Right cardiac atrium (tissue), 5 donors: ENCODE measurements around the gene ATG5. TPM values are rescaled to one million over a fixed set of nuclear protein-coding genes. Genes with fewer than 3 reads are reported as not detected.
"Not testable (repeated sequence)": the region's sequence is repeated elsewhere in the genome, so short reads cannot be mapped to it uniquely, and the experiment has no call there.

Experiments
- ATAC-seq, 2 donors: fragments of 200-7000 bp; cut with Tn5 transposase; one replicate each; pipeline versions ENCODE4 v1.8.0 to v1.9.1; 2020; ENCODE audit warnings: moderate library complexity in 2 of 2, mild to moderate bottlenecking in 1 of 2
- DNase-seq, 3 donors: peaks; one replicate each; pipeline ENCODE4 v3.0.0-alpha.2; 2020
- H3K27ac ChIP-seq: one replicate; pipeline ENCODE4 v1.5.1; 2013; ENCODE audit warnings: mild to moderate bottlenecking, low read length, control low read depth, moderate library complexity
- H3K27me3 ChIP-seq: one replicate; pipeline ENCODE4 v1.6.1; 2013; ENCODE audit not compliant: control insufficient read depth, insufficient read depth
- H3K4me1 ChIP-seq: one replicate; pipeline ENCODE4 v1.6.1; 2013; ENCODE audit warnings: low read length; ENCODE audit not compliant: control insufficient read depth, insufficient read depth
- H3K4me3 ChIP-seq: one replicate; pipeline ENCODE4 v1.5.1; 2013; ENCODE audit warnings: low read length, control low read depth
- H3K9me3 ChIP-seq: one replicate; pipeline ENCODE4 v1.6.1; 2013; ENCODE audit warnings: low read length; ENCODE audit not compliant: control insufficient read depth
- WGBS: extraction: QIAGEN DNeasy Blood & Tissue Kit; methylation state at CpG from one replicate; pipeline ENCODE4 v1.1.7; 2013; 5-methylcytosine and 5-hydroxymethylcytosine counted together
- intact Hi-C, 4 donors: fragments of 100-400 bp; cut with DNase I; formaldehyde crosslinking; loops; one replicate each; pipeline versions ENCODE4 v1.11.0 to v1.14.0; 2022 to 2023
- polyA plus RNA-seq: library from polyadenylated mRNA; stranded (reverse); fragments of 200-250 nt; gene quantifications from one replicate; pipeline ENCODE4 v1.2.3, GENCODE V29; 2013
- total RNA-seq, 4 donors: library from RNA; stranded (reverse); fragmentation: NEBNext Ultra II Directional; extraction: Animal tissue kit (Norgen Biotek cat#: 25700); gene quantifications; one replicate each; pipeline ENCODE4 v1.2.1, GENCODE V29; 2021
- donor health status: healthy with polysubstance abuse.
- donor health status: DM: no; HTN: yes; CAD: no.
- donor health status: DM: no; HTN: no; CAD: no.
- donor health status: DM: no; HTN: yes; CAD: no; lungs with severe emphysema.
- donor health status: DM: yes; HTN: yes; CAD: no.

ATG5 gene
- total and polyA plus RNA-seq, 5 donors, result 11.2 to 21.8 (median 20.0) TPM

DNA sequence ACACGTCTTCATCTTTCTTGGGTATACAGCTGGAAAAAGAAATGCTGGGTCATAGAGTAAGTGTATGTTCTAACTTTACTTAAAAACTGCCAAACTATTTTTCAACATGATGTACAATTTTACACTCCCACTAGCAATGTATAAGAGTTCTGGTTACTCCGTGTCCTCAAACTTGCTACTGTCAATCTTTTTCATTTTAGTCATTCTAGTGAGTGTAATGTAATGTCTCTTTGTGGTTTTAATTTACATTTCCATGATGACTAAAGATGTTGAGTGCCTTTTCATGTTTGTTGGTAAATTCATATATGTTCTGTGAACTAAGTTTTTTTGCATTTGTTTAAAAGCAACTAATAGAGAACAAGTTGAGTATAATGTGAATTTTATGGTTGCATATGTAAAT is 43.9 kb downstream of the ATG5 start:
- ATAC-seq (no peak), DNase-seq (no peak)
- H3K4me1 ChIP-seq, result peaks cover 4% of the 10 kb centered on the region
- intact Hi-C loops, result no loop called here
- no peak overlapping the region for H3K27ac ChIP-seq
- H3K27me3 ChIP-seq, result no peaks in the 10 kb centered on the region
- H3K4me3 ChIP-seq, result no peak overlapping the region
- WGBS, result 89% methylated on average over 2 of the region's 2 CpGs
- no peaks in the 10 kb centered on the region for H3K9me3 ChIP-seq

DNA sequence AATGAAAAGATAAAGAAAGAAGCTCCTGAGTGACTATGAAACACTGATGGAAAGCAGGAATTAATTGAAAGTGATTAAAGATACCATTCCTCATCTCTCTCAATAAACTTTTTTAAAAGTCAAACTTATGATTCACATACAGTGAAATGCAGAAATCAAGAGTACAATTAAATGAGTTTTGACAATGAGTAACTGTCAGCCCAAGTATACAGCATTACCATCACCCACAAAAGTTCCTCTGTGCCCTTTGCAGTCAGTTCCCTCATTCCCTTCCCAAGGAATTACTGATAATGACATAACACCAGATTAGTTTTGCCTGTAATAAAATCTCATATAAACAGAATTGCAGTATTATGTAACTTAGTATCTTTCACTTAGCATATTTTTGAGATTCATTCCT is 44.5 kb downstream of the ATG5 start:
- no peaks in the 10 kb centered on the region for H3K9me3 ChIP-seq
- H3K4me3 ChIP-seq, result no peak overlapping the region
- peaks cover 4% of the 10 kb centered on the region for H3K4me1 ChIP-seq
- no peaks in the 10 kb centered on the region for H3K27me3 ChIP-seq
- no peak overlapping the region for H3K27ac ChIP-seq
- intact Hi-C loops, result no loop called here
- no peak for DNase-seq
- no peak for ATAC-seq

DNA sequence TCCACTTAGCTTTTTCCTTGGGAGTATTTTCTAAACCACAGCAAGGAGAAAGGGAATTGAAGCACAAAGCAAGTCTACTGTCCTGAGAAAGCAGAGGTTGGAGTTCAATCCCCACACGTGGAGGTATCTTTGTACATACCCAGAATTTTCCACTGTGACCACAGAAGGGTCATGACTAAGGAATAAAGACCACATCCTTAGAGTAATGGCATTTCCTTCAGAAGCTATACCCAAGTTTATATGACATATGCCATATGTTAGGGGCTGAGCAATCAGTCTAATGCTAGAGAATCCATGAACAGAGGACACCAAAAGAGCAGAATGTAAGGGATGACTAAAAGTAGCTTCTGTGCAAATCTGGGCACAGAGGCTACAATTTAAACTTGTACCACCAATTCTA is 46.4 kb downstream of the ATG5 start:
- intact Hi-C loops, result no loop called here
- WGBS, result 74% methylated on average over 1 of the region's 1 CpG

DNA sequence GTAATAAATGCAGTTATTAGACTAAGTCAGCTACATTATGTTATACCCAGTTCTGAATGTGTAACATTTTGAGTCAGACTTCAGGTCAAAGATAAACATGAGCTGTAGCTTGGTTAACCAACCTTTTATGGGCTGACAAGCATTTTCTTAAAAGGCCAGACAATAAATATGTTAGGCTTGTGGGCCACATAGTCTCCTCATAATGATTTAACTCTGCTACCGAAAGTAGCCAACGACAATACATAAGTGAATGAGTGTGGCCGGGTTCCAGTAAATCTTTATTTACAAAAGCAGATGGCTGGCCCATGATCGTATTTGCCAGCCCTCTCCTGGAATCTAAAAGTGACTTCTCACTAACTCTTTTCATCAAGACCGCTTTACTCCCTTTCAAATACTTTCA is 49.9 kb downstream of the ATG5 start:
- 89% methylated on average over 5 of the region's 5 CpGs for WGBS

More for the DNA sequence above, 46.4 kb downstream of the ATG5 start:
- Histone ChIP-seq H3K4me3 (no peak overlapping the region), H3K9me3 (no peaks in the 10 kb centered on the region), H3K27me3 (no peaks in the 10 kb centered on the region), H3K27ac (no peak overlapping the region), H3K4me1 (no peaks in the 10 kb centered on the region)
- DNase-seq, result no peak
- ATAC-seq, result no peak

DNA sequence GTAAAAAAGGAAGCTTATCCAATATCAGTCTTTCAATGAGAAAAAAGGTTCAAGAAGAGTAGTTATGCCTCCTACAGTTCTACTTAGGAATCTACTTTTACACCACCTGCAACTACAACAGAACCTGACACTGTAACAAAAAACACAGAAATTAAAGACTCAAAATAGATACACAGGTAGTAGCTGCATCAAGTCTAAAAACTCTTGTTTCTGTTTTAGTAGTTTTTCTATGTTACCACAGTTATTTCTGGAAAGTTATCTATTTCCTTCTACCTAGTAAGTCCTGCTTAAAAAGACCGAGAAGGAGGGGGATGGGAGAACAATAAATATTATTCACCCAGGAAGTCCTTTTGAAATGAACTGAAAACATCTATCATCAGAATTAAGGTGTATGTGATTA is 52.5 kb downstream of the ATG5 start:
- H3K27ac ChIP-seq, result no peak overlapping the region
- ATAC-seq (no peak), DNase-seq (no peak)
- 80% methylated on average over 1 of the region's 1 CpG for WGBS
- H3K4me3 ChIP-seq, result no peak overlapping the region
- no peaks in the 10 kb centered on the region for H3K27me3 ChIP-seq
- H3K4me1 ChIP-seq, result no peaks in the 10 kb centered on the region
- no peaks in the 10 kb centered on the region for H3K9me3 ChIP-seq
- intact Hi-C loops, result no loop called here

More for the DNA sequence above, 49.9 kb downstream of the ATG5 start:
- intact Hi-C loops, result no loop called here
- Histone ChIP-seq H3K4me1 (no peaks in the 10 kb centered on the region), H3K4me3 (no peak overlapping the region), H3K9me3 (no peaks in the 10 kb centered on the region), H3K27me3 (no peaks in the 10 kb centered on the region), H3K27ac (no peak overlapping the region)
- no peak for DNase-seq
- no peak for ATAC-seq

DNA sequence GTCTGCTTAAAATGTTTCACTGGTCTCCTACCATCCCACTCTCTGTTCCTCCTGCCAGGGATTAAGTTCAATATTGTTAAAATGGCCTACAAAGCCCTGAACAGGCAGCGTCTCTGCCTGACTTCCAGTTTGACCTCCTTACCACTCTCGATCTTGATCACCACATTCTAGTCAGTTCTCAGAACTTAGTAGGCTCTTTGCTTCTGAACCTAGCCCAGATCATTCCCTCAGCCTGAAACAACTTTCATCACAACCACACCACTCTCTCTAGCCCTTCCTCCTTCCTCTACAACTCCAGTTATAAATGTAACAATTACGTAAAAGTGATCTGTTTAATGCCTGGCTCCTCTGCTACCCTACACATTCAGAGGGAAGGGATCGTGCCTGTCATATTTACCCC is 53.3 kb downstream of the ATG5 start:
- 98% methylated on average over 4 of the region's 4 CpGs for WGBS
- H3K4me3 ChIP-seq, result no peak overlapping the region

DNA sequence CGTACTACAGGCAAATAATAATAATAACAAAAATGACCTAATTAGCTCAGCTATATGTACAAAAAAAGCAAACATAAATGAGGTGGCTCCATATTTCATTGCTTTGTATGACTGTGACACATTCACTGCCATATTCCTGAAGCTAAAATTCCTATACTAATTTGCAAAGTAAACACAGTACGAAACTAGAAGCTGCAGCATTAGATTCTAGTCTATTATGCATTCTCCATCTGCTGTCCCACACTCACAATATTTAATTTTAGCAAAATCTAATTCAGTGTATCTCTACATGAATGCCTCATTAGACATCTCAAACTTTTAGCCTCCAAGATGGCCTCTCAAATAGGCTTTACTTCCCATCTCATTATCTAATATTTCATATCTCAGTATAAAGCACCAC is 55.1 kb downstream of the ATG5 start:
- intact Hi-C loops, result no loop called here
- 89% methylated on average over 2 of the region's 2 CpGs for WGBS
- ATAC-seq, result no peak

More for the DNA sequence above, 53.3 kb downstream of the ATG5 start:
- Histone ChIP-seq H3K4me1 (no peaks in the 10 kb centered on the region), H3K27ac (no peak overlapping the region), H3K9me3 (no peaks in the 10 kb centered on the region), H3K27me3 (no peaks in the 10 kb centered on the region)
- intact Hi-C loops, result no loop called here
- DNase-seq, result no peak
- ATAC-seq, result no peak

DNA sequence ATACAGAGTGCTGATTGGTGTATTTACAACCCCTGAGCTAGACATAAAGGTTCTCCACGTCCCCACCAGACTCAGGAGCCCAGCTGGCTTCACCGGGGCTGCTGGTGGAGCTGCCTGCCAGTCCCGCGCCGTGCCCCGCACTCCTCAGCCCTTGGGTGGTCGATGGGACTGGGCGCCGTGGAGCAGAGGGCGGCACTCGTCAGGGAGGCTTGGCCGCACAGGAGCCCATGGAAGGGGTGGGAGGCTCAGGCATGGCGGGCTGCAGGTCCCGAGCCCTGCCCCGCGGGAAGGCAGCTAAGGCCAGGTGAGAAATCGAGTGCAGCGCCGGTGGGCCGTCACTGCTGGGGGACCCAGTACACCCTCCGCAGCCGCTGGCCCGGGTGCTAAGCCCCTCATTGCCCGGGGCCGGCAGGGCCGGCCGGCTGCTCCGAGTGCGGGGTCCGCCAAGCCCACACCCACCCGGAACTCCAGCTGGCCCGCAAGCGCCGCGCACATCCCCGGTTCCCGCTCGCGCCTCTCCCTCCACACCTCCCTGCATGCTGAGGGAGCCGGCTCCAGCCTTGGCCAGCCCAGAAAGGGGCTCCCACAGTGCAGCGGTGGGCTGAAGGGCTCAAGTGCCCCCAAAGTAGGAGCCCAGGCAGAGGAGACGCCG is 56.2 kb downstream of the ATG5 start:
- H3K9me3 ChIP-seq, ATAC-seq, H3K27ac ChIP-seq, H3K27me3 ChIP-seq, H3K4me1 ChIP-seq, H3K4me3 ChIP-seq, intact Hi-C loops: not testable (repeated sequence)
- peak in 1 of 3 donors; percentile 32 for DNase-seq
- 93% methylated on average over 43 of the region's 43 CpGs for WGBS

More for the DNA sequence above, 55.1 kb downstream of the ATG5 start:
- no peak overlapping the region for H3K27ac ChIP-seq
- no peak for DNase-seq
- H3K9me3 ChIP-seq, result no peaks in the 10 kb centered on the region
- no peaks in the 10 kb centered on the region for H3K4me1 ChIP-seq
- no peaks in the 10 kb centered on the region for H3K27me3 ChIP-seq
- H3K4me3 ChIP-seq, result no peak overlapping the region

DNA sequence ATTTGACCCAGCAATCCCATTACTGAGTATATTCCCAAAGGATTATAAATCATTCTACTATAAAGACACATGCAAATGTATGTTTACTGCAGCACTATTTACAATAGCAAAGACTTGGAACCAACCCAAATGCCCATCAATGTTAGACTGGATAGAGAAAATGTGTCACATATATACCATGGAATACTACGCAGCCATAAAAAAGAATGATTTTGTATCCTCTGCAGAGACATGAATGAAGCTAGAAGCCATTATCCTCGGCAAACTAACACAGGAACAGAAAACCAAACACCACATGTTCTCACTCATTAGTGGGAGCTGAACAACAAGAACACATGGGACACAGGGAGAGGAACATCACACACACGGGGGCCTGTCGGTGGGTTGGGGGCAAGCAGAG is 57.1 kb downstream of the ATG5 start:
- 99% methylated on average over 4 of the region's 4 CpGs for WGBS
- DNase-seq, ATAC-seq, H3K4me1 ChIP-seq, H3K27me3 ChIP-seq, H3K4me3 ChIP-seq, intact Hi-C loops, H3K9me3 ChIP-seq, H3K27ac ChIP-seq: not testable (repeated sequence)

DNA sequence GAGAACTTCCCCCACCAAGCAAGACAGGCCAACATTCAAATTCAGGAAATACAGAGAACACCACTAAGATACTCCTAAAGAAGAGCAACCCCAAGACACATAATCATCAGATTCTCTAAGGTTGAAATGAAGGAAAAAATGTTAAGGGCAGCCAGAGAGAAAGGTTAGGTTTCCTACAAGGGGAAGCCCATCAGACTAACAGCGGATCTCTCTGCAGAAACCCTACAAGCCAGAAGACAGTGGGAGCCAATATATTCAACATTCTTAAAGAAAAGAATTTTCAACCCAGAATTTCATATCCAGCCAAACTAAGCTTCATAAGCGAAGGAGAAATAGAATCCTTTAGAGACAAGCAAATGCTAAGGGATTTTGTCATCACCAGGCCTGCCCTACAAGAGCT is 61.1 kb downstream of the ATG5 start:
- ATAC-seq, result not testable (repeated sequence)

DNA sequence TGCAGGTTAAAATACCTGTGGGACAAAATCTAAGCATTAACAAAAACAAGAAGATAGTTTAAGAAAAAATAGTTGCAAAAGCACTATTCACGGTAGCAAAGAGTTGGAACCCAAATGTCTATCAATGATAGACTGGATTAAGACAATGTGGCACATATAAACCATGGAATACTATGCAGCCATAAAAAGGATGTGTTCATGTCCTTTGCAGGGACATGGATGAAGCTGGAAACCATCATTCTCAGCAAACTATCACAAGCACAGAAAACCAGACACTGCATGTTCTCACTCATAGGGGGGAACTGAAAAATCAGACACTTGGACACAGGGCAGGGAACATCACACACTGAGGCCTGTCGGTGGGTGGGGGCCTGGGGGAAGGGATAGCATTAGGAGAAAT is 65.8 kb downstream of the ATG5 start:
- H3K4me3 ChIP-seq, H3K27ac ChIP-seq, H3K27me3 ChIP-seq, H3K9me3 ChIP-seq, ATAC-seq, intact Hi-C loops, H3K4me1 ChIP-seq, DNase-seq: not testable (repeated sequence)
- WGBS, result 94% methylated on average over 2 of the region's 2 CpGs

More for the DNA sequence above, 61.1 kb downstream of the ATG5 start:
- H3K27me3 ChIP-seq, H3K4me3 ChIP-seq, H3K9me3 ChIP-seq, H3K4me1 ChIP-seq, H3K27ac ChIP-seq, DNase-seq, intact Hi-C loops: not testable (repeated sequence)
- 80% methylated on average over 2 of the region's 2 CpGs for WGBS

DNA sequence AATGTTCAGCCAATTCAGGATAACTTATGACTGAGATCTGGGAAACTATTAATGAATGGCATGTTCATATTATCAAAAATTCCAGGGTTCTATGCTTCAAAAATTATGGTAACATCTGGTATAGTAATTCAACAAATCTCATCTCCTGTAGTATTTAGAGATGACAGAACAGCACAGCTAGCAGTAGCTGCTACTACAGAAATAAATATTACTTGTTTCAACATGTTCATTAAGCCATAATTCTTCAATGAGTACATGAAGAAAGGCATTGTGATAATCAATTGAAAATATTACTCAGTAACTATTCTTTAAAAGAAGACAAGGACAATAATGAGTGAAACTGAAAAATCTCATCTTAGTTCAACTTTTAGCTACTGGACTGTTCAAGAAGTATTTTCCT is 66.8 kb downstream of the ATG5 start:
- H3K27ac ChIP-seq, result no peak overlapping the region
- H3K27me3 ChIP-seq, result no peaks in the 10 kb centered on the region
- intact Hi-C loops, result no loop called here
- DNase-seq, result no peak
- ATAC-seq, result no peak
- no peaks in the 10 kb centered on the region for H3K9me3 ChIP-seq
- no peak overlapping the region for H3K4me3 ChIP-seq
- H3K4me1 ChIP-seq, result no peaks in the 10 kb centered on the region
